Astrocyte (in vitro differentiated cells and primary cell): Measurements from ENCODE around the gene IL17C.

Source experiments
- CTCF ChIP-seq: IDR thresholded peaks from 2 replicates; pipeline ENCODE4 v1.5.1; 2011; ENCODE audit warnings: low read depth, mild to moderate bottlenecking, inconsistent platforms, low read length, moderate library complexity; ENCODE audit not compliant: insufficient read depth
- EZH2 ChIP-seq: IDR thresholded peaks from 2 replicates; pipeline ENCODE4 v1.6.1; 2012; ENCODE audit warnings: mild to moderate bottlenecking, low read length, inconsistent platforms; ENCODE audit not compliant: insufficient read depth

GRCh38 chr16:88645455-88645854 is 7.1 kb downstream of the IL17C start:
- TF ChIP-seq CTCF (no peak), EZH2 (no peak)
